Suprapubic skin (tissue), 4 donors: ENCODE data around the gene UHMK1.

Source experiments
- EP300 ChIP-seq: sonication (generic); formaldehyde crosslinking; IDR thresholded peaks from one replicate; pipeline ENCODE4 v1.6.1; 2017; ENCODE audit warnings: antibody characterized with exemption
- POLR2A ChIP-seq, 2 donors: fragments of 450-650 bp; IDR thresholded peaks; one replicate each; pipeline ENCODE4 v1.6.1; 2017; ENCODE audit warnings: antibody characterized with exemption in 2 of 2, mild to moderate bottlenecking in 2 of 2, moderate library complexity in 2 of 2
- POLR2AphosphoS5 ChIP-seq, 3 donors: sonication (generic); formaldehyde crosslinking; IDR thresholded peaks; one replicate each; pipeline ENCODE4 v1.6.1; 2017; ENCODE audit warnings: antibody characterized with exemption in 3 of 3
- TF ChIP-seq, protein P1 (sequence below), 2 donors: fragments of 200-600 bp in 1 of 2; fragments of 450-650 bp in 1 of 2; sonication (generic) in 1 of 2; IDR thresholded peaks; one replicate each; pipeline ENCODE4 v1.5.1; 2016 to 2019; ENCODE audit warnings: antibody characterized with exemption in 2 of 2, mild to moderate bottlenecking in 1 of 2, moderate library complexity in 1 of 2

- TF ChIP-seq, protein P1, sequence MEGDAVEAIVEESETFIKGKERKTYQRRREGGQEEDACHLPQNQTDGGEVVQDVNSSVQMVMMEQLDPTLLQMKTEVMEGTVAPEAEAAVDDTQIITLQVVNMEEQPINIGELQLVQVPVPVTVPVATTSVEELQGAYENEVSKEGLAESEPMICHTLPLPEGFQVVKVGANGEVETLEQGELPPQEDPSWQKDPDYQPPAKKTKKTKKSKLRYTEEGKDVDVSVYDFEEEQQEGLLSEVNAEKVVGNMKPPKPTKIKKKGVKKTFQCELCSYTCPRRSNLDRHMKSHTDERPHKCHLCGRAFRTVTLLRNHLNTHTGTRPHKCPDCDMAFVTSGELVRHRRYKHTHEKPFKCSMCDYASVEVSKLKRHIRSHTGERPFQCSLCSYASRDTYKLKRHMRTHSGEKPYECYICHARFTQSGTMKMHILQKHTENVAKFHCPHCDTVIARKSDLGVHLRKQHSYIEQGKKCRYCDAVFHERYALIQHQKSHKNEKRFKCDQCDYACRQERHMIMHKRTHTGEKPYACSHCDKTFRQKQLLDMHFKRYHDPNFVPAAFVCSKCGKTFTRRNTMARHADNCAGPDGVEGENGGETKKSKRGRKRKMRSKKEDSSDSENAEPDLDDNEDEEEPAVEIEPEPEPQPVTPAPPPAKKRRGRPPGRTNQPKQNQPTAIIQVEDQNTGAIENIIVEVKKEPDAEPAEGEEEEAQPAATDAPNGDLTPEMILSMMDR (IDR thresholded peaks at IDR 0.05): no peak
- TF ChIP-seq POLR2A (IDR thresholded peaks at IDR 0.05) (no peak), EP300 (no peak), POLR2AphosphoS5 (IDR thresholded peaks at IDR 0.05) (no peak)
Observed at GRCh38 chr1:162488219-162488618, 9.4 kb upstream of the UHMK1 start.
